ENCODE results near the gene SMYD4. TPM values are rescaled to one million over a fixed set of nuclear protein-coding genes. Genes with fewer than 3 reads are reported as not detected.
"Not testable (repeated sequence)": the region's sequence is repeated elsewhere in the genome, so short reads cannot be mapped to it uniquely, and the experiment has no call there.

Gene SMYD4
- total and polyA plus RNA-seq, 9 of the 15 experiments (the other 6 are each of a cell fraction or from before 2014, with no cell fraction given), result 1.3 to 10.2 (median 6.7) TPM

DNA sequence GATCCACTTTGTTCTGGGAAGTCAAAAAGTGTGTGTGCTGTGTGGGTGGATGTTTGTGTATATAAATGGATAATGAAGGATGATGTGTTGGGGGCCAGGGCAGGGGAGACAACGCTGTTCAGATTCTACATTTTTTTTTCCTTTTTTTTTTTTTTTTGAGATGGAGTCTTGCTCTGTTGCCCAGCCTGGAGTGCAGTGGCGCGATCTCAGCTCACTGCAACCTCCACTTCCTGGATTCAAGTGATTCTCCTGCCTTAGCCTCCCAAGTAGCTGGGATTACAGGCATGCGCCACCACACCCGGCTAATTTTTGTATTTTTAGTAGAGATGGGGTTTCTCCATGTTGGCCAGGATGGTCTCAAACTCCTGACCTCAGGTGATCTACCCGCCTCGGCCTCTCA lies 65.0 kb downstream of the SMYD4 start:
- POLR2A ChIA-PET, result interaction anchor here (0.6 to 3.5 kb wide), 2 partner anchors 8 to 32 kb away, joined by 3 to 21 read pairs; no protein-coding TSS in a partner anchor
- H3K9me3 ChIP-seq (replicated peaks; ENCODE audit: control insufficient read depth, insufficient read depth, low read depth, low read length); H4K20me1 ChIP-seq (replicated peaks; ENCODE audit: control insufficient read depth, insufficient read depth, low read length); H3K27me3 ChIP-seq (ENCODE audit: control insufficient read depth in 2 of 2, insufficient read depth in 2 of 2, low read length in 2 of 2); DNase-seq (ENCODE audit: extremely low read depth in 1 of 4, low spot score in 3 of 4); CTCF ChIA-PET (ENCODE audit: low intra/inter-chr PET ratio); FAIRE-seq; H3K4me2 ChIP-seq (ENCODE audit: insufficient read depth, low read length); BruUV-seq (replicated peaks); H3K9me1 ChIP-seq (ENCODE audit: control insufficient read depth, insufficient read depth, low read length); H3K36me3 ChIP-seq (ENCODE audit: control insufficient read depth, insufficient read depth, low read length); H3K4me3 ChIP-seq; ATAC-seq; H3K9ac ChIP-seq (ENCODE audit: insufficient read depth in 1 of 2, low read depth in 2 of 2, low read length in 2 of 2): not testable (repeated sequence)
- WGBS (ENCODE audit: insufficient coverage, low coverage, missing lambda C conversion rate), result 100% methylated on average over 3 of the region's 7 CpGs
- intact Hi-C loops (cut with micrococcal nuclease), result loop anchor here (5.0 kb wide), 1 partner anchor 47 kb away; no protein-coding TSS in a partner anchor
- Histone ChIP-seq H3K79me2 (ENCODE audit: control insufficient read depth, insufficient read depth, low read length) (peaks cover 22% of the 10 kb centered on the region), H2AFZ (ENCODE audit: low read depth, low read length) (peak overlapping the region; percentile 43; the same call in 1 of the 2 replicates), H3K27ac (ENCODE audit: extremely low read depth, low read depth, low read length) (0 out of 3 replicates have a peak overlapping the region, but pooled peaks have one; percentile 28), H3K4me1 (replicated peaks in 1 of 2; ENCODE audit: control insufficient read depth in 2 of 2, insufficient read depth in 2 of 2, low read length in 2 of 2) (peaks cover 21 to 35% of the 10 kb centered on the region in 2 experiments; a peak in 4 of 5 replicates)
- TF ChIP-seq ZNF121 (CRISPR knock-in tag; conservative IDR thresholded peaks at IDR 0.05) (peak; percentile 64), BCOR (IDR thresholded peaks at IDR 0.05) (peak; percentile 25; the same call in 1 of the 2 replicates)
- in situ Hi-C loops (cut with MboI), result loop anchor here (5.0 kb wide), 1 partner anchor 32 kb away; no protein-coding TSS in a partner anchor

DNA sequence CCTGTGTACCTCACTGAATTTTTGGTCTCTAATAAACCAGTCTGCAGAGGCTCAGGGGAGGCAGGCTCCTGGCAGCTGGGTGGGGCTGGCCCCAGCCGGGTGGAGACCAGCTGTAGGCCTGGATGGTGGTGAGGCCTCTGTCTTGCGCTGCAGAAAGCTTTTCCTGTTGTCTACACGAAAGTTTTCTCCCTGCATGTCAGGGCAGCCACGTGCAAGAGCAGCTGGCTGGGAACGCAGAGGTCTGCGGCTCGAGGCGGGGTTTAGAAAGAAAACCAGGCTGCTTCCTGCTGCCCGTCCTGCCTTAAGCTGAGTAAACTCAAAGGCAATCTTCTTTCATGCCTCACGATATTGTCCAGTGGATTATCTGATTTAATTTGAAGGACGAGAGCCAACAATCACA lies 65.4 kb downstream of the SMYD4 start:
- 66% methylated on average over 10 of the region's 11 CpGs for WGBS (ENCODE audit: insufficient coverage, low coverage, missing lambda C conversion rate)
- Histone ChIP-seq H3K36me3 (ENCODE audit: control insufficient read depth, insufficient read depth, low read length) (0 out of 3 replicates have a peak, but pooled peaks cover 4% of the 10 kb centered on the region), H3K9me1 (ENCODE audit: control insufficient read depth, insufficient read depth, low read length) (no peaks in the 10 kb centered on the region), H3K27me3 (ENCODE audit: control insufficient read depth in 2 of 2, insufficient read depth in 2 of 2, low read length in 2 of 2) (no peaks in the 10 kb centered on the region), H3K27ac (ENCODE audit: extremely low read depth, low read depth, low read length) (0 out of 3 replicates have a peak overlapping the region, but pooled peaks have one; percentile 28), H3K9me3 (replicated peaks; ENCODE audit: control insufficient read depth, insufficient read depth, low read depth, low read length) (no peaks in the 10 kb centered on the region), H4K20me1 (replicated peaks; ENCODE audit: control insufficient read depth, insufficient read depth, low read length) (no peaks in the 10 kb centered on the region), H2AFZ (ENCODE audit: low read depth, low read length) (peak overlapping the region; percentile 43), H3K9ac (ENCODE audit: insufficient read depth in 1 of 2, low read depth in 2 of 2, low read length in 2 of 2) (peak overlapping the region in 1 of 2 experiments; percentile 65; a peak in 1 of 4 replicates), H3K4me1 (replicated peaks in 1 of 2; ENCODE audit: control insufficient read depth in 2 of 2, insufficient read depth in 2 of 2, low read length in 2 of 2) (peaks cover 21 to 34% of the 10 kb centered on the region in 2 experiments; a peak in 4 of 5 replicates), H3K4me2 (ENCODE audit: insufficient read depth, low read length) (peak overlapping the region; percentile 71; the same call in 1 of the 2 replicates), H3K79me2 (ENCODE audit: control insufficient read depth, insufficient read depth, low read length) (peaks cover 22% of the 10 kb centered on the region), H3K4me3 (no peak overlapping the region)
- ATAC-seq, result no peak
- intact Hi-C loops (cut with micrococcal nuclease) (loop anchor here (5.0 kb wide), 1 partner anchor 47 kb away; no protein-coding TSS in a partner anchor), in situ Hi-C loops (cut with MboI) (no loop called here)
- POLR2A ChIA-PET, result interaction anchor here (0.6 to 3.5 kb wide), 2 partner anchors 9 to 33 kb away, joined by 3 to 21 read pairs; no protein-coding TSS in a partner anchor
- FAIRE-seq, result peak; percentile 29
- peak in 1 of 4 experiments; percentile 20 for DNase-seq (ENCODE audit: extremely low read depth in 1 of 4, low spot score in 3 of 4)
- CTCF ChIA-PET (ENCODE audit: low intra/inter-chr PET ratio), result no interaction called here
- no TSS peak for BruUV-seq (replicated peaks)
- TF ChIP-seq BCOR (IDR thresholded peaks at IDR 0.05) (no peak), SP2 (IDR thresholded peaks at IDR 0.05; ENCODE audit: extremely low read depth, low read depth, low read length, poor library complexity, severe bottlenecking) (no peak)
- TF ChIP-seq, protein P1, sequence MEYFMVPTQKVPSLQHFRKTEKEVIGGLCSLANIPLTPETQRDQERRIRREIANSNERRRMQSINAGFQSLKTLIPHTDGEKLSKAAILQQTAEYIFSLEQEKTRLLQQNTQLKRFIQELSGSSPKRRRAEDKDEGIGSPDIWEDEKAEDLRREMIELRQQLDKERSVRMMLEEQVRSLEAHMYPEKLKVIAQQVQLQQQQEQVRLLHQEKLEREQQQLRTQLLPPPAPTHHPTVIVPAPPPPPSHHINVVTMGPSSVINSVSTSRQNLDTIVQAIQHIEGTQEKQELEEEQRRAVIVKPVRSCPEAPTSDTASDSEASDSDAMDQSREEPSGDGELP (CRISPR knock-in tag; IDR thresholded peaks at IDR 0.05; ENCODE audit: borderline replicate concordance), result peak; percentile 64; the same call in 1 of the 2 replicates
- TF ChIP-seq, protein P2, sequence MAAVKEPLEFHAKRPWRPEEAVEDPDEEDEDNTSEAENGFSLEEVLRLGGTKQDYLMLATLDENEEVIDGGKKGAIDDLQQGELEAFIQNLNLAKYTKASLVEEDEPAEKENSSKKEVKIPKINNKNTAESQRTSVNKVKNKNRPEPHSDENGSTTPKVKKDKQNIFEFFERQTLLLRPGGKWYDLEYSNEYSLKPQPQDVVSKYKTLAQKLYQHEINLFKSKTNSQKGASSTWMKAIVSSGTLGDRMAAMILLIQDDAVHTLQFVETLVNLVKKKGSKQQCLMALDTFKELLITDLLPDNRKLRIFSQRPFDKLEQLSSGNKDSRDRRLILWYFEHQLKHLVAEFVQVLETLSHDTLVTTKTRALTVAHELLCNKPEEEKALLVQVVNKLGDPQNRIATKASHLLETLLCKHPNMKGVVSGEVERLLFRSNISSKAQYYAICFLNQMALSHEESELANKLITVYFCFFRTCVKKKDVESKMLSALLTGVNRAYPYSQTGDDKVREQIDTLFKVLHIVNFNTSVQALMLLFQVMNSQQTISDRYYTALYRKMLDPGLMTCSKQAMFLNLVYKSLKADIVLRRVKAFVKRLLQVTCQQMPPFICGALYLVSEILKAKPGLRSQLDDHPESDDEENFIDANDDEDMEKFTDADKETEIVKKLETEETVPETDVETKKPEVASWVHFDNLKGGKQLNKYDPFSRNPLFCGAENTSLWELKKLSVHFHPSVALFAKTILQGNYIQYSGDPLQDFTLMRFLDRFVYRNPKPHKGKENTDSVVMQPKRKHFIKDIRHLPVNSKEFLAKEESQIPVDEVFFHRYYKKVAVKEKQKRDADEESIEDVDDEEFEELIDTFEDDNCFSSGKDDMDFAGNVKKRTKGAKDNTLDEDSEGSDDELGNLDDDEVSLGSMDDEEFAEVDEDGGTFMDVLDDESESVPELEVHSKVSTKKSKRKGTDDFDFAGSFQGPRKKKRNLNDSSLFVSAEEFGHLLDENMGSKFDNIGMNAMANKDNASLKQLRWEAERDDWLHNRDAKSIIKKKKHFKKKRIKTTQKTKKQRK (IDR thresholded peaks at IDR 0.05; ENCODE audit: borderline replicate concordance, low read depth, low read length), result no peak
- TF ChIP-seq, protein P3, sequence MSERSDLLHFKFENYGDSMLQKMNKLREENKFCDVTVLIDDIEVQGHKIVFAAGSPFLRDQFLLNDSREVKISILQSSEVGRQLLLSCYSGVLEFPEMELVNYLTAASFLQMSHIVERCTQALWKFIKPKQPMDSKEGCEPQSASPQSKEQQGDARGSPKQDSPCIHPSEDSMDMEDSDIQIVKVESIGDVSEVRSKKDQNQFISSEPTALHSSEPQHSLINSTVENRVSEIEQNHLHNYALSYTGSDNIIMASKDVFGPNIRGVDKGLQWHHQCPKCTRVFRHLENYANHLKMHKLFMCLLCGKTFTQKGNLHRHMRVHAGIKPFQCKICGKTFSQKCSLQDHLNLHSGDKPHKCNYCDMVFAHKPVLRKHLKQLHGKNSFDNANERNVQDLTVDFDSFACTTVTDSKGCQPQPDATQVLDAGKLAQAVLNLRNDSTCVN (CRISPR knock-in tag; IDR thresholded peaks at IDR 0.05), result no peak

Data from K562 (cell line).